HCT116 (cell line): ENCODE data around the gene KCMF1.

Experiments
- FOSL1 ChIP-seq: IDR thresholded peaks from 2 replicates; pipeline ENCODE4 v1.6.1; 2012; ENCODE audit warnings: low read depth
- ZNF274 ChIP-seq: fragments of 200-500 bp; sonication (Bioruptor generic); IDR thresholded peaks from 2 replicates; pipeline ENCODE4 v1.6.1; 2014; ENCODE audit warnings: mild to moderate bottlenecking, low read depth, low read length, inconsistent platforms

DNA sequence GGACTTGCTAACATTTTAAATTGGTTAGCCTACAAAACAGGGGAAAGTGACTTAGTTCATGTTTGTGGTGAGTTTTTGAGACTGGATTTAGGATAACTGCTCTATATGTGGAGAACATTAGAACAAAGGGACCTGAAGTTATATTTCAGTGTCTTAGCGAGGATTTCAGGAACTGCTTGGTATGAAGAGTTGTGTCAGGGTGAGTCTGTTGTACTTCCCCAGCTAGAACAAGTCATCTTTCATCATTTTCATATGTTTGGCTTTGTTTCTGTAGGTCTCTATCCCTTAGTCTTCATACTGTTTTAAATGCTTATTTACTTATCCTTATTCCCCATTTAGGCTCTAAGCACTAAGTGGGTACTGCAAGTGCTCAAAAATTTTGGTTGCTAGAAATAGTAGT is 41.9 kb downstream of the KCMF1 start:
- TF ChIP-seq FOSL1, result no peak
- TF ChIP-seq ZNF274, result no peak
